GM19240 (cell line): ENCODE measurements around the gene CEP164.
A peak's percentile ranks its signal among the peaks of the same experiment; 100 is the strongest.

Experiments
- DNase-seq: peaks from one replicate; pipeline ENCODE4 v3.0.0; 2011; ENCODE audit warnings: low spot score; ENCODE audit not compliant: insufficient read length

CEP164 gene

DNA sequence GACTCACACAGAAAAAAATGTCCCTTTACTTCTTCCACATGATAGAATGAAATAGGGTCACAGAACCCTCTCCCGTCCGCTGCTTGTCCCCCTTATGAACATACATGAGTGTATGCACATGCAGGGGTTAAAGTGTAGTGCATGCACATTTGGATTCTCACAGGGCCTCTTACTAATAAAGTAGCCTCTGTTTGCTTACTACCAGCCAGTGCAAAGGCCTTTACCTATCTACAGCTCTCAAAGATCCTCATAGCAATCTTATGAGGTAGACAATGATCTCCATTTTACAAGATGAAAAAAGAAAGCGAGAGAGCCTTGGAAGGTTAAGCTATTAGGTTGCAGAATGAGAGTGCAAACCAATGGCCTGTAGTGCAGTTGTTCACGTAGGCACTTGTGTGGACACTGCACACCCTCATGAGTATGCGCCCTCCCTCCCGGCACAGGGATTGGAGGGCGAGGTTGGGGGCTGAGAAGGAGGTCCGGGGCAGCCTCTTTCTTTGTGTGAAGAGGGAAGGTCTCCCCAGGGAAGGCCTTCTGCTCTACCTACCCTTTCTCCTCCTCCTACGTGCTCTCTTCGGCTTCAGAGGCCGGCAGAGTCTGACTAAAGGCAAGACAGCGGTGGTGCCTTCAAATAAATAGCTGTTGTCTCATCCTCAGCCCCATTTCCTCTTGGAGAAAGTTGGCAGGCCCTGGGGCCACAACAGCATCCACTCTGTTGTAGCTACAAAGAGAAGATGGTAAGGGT is 91.3 kb downstream of the CEP164 start:
- no peak for DNase-seq

DNA sequence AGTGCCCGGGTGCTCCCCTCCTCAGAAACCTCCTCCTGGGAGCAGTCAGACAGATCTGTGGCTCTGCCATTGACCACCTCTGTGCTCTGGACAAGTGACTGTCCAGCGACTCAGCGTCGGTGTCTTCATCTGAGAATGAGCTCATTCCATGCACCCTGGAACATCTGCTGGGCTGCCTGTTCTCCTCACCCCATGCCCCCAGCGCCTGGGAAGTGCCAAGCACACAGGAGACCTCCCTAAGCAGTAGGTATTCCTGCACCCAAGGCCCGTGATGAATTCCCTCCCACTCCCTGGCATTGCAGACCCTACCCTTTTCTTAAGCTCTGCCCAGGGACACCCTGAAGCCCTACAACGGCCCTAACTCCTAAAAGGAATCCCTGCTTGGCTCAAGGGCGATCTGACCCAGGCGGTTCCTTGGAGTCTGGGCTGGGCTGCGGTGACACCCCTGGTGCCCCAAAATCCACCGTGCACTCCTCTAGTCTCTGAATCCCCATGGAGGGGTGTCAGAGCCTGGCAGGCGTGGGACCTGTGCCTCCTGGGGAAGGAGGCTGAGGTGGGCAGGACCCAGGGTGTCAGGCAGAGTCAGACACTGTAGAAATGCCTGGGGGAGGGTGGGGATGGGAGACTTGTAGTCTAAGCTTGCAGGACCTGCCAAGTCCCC is 92.0 kb downstream of the CEP164 start:
- no peak for DNase-seq

DNA sequence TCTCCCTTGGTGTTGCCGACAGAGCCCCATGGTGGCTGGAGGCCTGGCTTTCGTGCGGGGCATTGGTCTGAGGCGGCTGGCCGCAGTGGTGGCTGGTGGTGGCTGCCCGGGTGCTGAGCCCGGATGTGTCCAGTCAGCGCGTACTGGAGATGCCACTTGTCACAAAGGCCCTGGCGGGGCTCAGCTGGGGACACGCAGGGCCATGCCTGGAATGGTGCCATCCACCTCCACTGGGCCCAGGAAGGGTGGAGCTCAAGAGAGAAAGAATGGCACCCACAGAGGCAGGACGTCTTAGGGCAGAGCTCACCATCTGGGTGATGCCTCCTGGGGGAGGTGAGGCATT is 92.5 kb downstream of the CEP164 start:
- DNase-seq: no peak

DNA sequence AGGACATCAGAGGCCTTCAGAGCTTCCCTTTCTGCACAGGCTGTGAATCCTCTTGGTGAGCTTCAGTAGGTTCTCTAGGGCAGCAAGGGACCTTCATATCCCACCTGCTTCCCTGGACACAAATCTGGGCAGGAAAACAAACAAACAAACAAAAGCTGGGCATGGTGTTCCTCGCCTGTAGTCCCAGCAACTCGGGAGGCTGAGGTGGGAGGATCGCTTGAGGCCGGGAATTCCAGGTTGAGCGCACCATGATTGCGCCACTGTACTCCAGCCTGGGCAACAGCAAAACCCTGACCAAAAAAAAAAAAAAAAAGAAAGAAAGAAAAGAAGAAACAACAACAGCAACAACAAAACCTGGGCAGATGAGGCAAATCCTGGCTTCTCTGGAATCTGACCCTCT is 92.9 kb downstream of the CEP164 start:
- no peak for DNase-seq

DNA sequence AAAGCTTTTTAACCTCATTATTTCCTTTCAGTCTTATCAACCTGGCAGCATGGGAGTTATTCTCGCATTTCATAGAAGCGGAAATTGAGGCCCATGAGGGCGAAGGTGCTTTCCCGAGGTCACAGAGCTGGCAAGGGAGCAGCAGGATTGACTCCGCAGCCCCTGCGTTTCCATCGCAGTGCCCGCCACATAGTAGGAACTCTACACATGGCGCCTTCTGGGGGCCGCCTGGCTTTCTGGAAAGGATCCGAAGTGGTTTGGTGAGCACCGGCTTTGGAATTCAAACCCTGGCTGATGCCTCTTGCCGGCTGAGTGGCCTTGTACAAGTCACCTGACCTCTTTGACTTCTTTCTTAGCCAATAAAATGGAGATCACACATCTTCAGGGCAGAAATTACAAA is 93.4 kb downstream of the CEP164 start:
- DNase-seq: no peak

DNA sequence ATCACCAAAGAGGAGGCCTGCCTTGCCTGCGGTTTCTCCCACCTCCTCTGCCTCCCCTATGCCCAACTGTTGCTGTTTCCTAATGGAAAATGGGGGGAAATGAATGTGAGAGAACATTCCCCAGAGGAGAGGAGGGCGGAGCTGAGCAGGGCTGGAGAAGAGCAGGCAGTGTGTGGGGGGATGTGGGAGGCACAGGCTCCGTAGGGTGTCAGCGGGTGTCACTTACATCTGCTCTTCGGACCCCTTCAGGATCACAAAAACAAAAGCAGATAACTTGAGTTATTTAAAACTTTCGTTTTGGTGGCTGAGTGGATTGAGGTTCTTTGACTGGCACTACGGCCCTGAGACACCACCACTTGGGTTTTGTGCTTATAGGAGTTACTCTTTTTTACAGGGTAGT is 93.8 kb downstream of the CEP164 start:
- no peak for DNase-seq

DNA sequence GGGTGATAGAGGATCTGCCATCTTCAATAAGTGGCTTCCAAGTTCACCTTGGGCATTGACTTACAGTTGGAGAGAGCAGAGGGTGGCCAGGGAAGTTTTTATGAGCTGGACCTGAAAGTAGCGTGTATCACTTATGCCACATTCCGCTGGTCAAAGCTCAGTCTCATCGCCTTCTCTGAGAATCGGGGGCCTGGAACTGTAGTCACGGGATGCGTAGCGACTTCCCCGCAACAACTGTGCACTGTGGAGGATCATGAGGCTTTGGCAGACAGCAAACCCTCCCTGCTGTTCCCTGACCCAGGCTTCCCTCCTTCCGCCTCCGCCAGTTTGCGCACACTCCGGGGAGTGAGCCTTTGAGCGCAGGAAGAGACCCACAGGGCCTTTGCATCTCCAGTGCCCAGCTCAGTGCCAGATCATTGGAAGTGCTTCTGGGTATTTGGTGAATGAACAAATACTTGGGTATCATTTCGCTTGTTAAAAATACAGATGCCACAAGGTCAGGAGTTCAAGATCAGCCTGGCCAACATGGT is 95.5 kb downstream of the CEP164 start:
- no peak for DNase-seq

DNA sequence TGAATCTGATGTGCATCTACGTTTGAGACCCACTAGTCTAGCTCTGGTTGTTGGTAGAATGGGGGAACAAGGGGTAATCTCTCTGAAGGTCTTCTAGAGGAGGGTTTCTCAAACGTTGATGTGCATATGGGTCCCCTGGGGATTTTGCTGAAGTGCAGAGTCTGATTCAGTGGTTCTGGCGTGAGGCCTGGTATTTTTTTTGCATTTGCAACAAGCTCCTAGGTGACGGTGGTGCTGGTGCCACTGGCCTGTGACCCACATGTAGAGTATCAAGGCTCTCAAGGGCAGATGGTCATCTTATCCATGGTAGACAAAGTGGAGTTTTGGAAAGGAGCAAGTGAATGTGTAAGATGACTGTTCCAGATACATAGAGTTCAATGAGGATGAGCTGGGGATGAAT is 97.1 kb downstream of the CEP164 start:
- DNase-seq: no peak

DNA sequence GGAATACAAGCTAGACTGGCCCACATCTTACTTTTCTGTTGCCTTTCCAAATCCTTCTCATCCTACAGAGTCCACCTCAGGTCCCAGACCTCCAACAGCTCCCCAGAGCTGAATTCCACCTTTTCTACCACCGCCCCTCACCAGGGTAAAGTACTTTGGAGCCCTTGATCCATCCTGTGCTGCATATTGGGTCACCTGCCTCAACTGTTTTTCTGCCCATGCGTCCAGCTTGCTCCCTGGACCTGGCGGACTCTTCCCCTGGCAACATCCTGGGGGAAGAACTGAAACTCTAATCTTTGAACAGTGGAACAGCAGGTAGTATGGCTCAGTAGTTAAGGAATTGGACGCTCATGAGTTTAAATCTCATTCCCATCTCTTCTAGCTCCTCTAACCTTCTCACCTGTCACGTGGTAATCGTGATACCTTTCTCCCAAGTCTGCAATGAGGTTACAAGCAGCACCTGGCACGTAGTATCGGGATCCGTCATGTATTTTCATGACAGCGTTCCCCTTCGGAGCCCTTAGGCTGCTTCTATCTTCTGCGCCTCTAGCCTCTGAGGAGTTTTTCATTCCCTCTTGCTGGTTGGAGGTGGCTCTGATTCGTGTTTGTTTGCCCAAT is 98.1 kb downstream of the CEP164 start:
- DNase-seq: no peak

DNA sequence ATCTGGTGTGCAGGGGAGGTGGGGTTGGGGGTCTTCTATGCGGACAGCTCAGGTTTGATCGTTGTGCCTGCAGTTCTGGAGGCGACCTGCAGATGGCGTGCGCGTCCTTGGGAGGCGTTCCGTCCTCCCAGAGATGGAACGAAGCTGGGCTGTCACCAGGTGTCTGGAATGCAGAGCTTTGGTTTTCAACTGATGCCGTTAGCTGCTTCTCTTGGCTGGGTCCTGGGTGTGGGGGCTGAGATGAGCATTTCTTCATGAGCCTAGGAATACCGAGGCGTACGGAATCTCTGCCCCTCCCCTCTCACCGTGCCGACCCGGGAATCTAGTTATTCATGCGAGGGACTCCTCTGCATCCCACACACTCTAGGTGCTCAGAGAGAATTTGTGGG is 98.6 kb downstream of the CEP164 start:
- DNase-seq: peak; percentile 91

DNA sequence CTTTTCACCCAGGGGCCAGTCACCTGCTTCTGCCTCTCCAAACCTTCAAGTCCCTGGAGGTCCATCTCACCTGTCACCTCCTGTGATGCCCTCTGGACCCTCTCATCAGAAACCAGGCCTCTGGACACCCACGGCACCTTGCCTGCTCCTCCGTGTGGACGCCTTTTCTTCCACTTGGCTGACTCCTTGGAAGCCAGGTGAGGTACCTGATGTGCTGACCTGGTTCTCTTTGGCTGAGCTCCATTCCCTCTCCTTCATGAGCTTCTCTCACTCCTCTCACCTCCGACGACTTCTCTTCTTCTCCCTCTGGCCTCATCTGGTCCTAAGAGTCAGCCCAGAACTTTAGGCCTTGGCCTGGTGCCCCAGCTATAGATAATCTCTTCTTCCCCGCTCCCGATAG is 99.3 kb downstream of the CEP164 start:
- no peak for DNase-seq

DNA sequence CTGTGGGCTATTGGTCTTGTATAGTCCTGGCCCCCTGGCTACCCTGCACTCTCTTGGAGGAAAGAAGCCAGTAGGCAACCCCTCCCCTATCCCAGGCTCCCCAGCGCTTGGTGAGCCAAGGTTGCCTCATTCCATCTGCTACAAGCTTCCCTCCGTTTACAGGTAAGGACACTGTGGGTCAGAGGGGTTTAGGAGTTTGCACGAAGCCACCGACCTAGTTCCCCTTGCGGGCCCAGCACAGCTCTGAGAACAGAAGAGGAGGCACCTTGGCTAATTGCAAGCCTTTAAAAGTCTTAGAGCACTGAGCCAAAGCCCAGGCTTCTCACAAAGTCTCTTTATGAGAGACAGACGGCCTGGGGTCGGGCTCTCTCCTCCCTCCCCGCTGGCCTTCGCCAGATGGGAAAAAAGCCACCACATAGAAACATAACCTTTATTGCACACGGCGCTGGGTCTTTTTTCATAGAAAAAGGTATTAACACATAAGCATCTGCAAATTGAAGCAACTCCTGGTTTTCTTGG is 99.8 kb downstream of the CEP164 start:
- no peak for DNase-seq

DNA sequence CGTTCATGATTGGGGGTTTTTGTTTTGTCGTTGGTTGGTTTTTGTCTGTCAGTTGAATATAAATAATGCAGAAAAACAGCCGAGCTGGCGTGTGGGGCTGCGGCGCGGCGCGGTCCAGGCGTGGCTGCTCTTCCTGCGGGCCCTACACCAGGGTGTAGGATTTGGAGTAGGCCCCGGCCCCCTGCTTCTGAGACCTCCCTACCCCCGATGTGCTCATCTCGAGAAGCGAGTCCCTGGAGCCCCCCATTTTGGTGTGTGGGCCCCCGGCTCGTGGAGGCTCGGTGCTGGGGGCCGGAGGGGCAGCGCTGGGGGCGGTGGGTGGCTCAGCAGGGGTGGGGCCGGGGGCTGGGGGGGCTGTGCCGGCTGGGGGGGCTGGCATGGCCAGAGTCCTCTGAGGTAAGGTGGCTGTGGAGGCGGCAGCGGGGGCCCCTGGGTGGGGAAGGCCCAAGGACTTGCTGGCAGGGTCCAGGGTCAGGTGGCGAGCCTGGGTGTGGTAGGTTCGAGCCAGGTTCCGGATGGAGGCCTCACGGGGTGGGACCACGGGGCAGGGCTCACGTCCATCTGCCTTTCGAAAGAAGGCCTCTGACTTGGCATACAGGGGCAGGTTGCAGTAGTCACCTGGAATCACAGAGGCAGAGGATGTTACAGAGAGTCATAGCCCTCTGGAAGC is 100.7 kb downstream of the CEP164 start:
- no peak for DNase-seq

DNA sequence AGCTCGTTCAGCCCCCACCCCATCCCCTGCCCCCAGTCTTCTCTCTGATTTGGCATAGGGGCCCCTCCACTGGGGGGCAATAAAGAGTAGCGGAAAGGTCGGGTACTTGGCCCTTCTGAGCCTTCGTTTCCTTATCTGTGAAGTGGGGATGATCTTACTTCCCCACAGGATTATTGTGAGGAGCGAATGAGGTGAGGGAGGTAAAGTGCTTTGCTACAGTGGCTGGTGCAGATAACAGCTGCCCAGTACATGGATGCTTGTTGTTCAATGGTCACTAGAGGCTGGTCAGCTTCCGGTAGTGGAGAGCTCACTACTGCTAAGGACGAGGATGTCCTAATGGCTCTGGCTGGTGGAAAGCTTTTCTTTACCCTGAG is 101.2 kb downstream of the CEP164 start:
- DNase-seq: no peak

DNA sequence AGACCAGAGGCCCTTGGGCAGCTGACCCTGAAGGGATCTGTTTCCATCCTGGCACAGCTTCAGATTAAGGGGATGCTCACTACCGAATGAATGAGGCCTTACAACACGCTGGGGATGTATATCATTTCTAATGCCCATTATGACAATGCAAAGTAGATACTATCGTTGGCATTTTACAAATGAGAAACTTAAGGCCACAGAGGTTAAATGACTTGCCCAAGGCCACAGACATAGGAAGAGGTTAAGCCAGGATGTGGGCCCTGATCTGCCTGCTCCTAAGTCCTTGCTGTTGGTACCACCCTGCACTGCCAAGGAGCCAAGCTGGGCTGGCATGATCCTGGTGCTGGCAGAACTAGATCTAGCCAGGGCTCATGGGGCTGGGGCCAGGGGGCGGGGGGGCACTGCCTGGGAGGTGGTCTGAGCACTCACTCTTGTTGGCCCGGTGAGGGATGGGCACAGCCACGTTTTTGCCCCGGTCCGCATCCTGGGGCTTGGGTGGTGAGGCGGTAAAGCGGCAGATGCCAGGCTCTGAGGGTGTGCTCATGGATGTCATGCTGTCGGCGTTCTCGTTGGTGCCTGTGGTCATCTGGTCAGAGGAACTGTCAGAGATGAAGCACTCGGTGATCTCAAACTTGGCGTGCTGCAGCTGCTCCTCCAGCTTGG is 102.8 kb downstream of the CEP164 start:
- no peak for DNase-seq

DNA sequence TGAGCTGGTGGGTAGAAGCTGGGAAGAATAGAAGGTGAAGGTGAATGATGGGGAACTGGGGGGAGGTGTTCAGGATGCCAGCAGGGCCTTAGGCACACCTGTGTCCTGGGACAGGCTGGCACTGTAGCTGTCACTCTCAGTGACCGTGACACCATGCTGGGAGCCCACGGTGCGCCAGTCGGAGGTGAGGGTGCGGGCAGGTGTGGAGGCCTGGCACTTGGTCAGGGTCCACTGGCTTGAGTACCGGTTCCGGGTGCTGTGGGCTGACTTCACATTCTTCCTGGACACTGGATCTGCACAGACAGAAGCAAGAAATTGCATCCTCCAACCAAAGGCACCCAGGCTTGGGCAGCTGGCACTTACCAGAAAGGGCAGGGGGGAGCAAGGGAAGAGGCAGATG is 103.8 kb downstream of the CEP164 start:
- DNase-seq: no peak

DNA sequence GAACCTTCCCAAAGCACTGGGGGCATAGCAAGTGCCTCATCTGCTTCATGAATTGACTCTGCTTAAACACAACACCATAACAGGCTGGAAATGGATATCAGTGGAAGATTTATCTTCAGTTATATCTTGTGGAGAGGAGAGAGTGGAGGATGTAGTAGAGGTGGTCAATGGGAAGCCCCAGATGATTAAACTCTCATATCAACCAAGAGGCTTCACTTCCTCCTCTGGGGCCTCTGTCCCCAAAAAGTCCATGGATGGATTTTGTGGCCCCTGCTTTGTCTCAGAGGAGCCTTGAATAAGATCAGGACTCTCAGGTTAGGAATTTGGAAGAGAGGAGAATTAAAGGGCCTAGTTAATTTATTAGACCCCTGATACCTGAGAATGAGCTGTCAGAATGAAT is 106.1 kb downstream of the CEP164 start:
- no peak for DNase-seq

DNA sequence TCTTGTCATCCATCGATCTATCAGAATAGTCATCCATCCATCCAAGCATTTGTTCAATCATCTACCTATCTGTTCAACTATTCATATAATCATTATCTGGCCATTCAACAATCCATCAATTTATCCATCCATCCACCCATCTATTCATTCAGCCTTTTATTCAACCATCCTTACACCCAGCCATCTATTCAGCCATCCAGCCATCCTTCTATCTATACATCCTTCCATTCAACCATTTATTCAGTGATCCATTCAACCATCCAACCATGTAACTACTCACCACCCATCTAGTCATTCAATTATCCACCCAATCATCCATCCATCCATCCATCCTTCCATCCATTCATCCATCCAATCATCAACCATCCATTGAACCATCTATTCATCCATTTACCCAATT is 106.8 kb downstream of the CEP164 start:
- no peak for DNase-seq

DNA sequence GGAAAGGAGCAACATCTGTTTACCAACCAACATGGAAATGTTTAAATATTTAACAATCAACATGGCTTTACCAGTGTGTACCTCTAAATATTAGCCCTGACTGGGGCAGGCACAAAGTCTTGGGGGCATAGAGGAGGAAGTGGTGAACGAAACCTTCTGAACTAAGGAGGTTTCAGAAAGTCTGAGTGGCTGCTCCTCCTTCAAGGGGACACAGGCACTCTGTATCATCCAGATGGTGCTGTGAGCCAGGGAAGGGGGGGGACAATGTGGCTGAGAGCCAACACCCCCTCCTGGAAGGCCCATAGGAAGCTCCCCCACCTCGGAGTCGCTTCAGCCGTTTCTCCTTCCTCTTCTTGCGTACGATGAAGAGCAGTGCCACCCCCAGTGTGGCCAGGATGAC is 107.7 kb downstream of the CEP164 start:
- peak; percentile 52 for DNase-seq

DNA sequence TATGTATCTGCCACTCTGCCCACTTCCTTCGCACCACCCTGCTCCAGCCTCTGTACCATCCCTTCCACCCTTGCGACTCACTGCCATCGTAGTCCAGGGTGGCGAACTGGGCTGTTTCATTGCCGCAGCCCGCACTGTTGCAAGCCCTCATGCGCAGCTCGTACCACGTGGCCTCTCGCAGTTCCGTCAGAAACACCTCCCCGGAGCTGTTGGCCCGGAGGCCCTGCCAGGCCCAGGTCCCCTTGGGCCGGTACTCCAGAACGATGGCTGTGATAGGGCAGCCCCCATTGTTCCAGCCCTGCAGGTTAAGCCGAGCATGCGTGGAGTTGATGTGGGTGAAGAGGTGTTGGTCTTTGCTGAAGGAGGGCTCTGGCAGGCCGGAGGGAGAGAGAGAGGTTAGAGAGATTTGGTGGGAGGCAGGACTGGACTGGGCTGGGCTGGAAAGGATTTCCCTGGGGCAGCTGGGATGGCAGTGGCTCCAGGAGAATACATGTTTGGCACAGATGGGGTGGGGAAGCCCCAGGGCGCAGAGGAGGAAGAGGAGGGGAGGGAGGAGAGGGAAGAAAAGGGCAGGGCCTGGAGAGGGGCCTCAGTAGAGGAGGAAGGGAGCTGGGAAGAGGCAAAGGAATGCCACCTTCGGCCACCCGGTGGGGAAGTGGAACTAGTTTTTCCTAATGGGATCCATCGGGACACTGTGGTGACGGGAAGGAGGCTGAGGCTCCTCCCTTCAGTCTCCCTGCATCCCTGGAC is 109.6 kb downstream of the CEP164 start:
- DNase-seq: no peak

DNA sequence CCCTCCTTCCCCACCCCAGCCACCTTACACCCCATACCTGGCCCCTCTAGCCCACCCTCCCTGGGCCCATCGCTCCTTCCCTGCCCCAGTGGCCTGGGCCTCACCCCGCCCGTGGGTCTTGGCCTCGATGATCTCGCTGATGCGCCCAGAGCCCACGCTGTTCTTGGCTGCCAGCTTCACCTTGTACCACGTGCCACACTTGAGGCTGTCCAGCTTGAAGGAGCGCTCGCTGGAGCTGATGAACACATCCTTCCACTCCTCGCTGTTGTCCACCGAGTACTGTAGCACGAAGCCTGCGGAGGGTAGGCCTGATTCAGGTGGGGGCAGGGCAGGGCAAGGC is 110.1 kb downstream of the CEP164 start:
- no peak for DNase-seq
